Parathyroid adenoma (tissue), 2 donors: ENCODE data around the gene TSHZ2.
A peak's percentile ranks its signal among the peaks of the same experiment; 100 is the strongest.

Experiments used
- H2AFZ ChIP-seq: fragments of 300-600 bp; sonication (generic); one replicate; pipeline ENCODE4 v1.7.0; 2017; ENCODE audit warnings: antibody characterized with exemption, mild to moderate bottlenecking
- H3K27ac ChIP-seq: fragments of 300-600 bp; sonication (generic); one replicate; pipeline ENCODE4 v1.7.0; 2017
- H3K27me3 ChIP-seq: fragments of 300-600 bp; sonication (generic); one replicate; pipeline ENCODE4 v1.7.0; 2017; ENCODE audit warnings: low read length; ENCODE audit not compliant: control insufficient read depth, insufficient read depth
- H3K36me3 ChIP-seq: fragments of 300-600 bp; sonication (generic); one replicate; pipeline ENCODE4 v1.7.0; 2017; ENCODE audit warnings: low read length; ENCODE audit not compliant: control insufficient read depth, insufficient read depth
- H3K4me1 ChIP-seq: fragments of 300-600 bp; sonication (generic); one replicate; pipeline ENCODE4 v1.7.0; 2017; ENCODE audit warnings: control low read depth
- H3K4me2 ChIP-seq: fragments of 300-600 bp; sonication (generic); one replicate; pipeline ENCODE4 v1.7.0; 2017; ENCODE audit warnings: low read length
- H3K4me3 ChIP-seq: fragments of 300-600 bp; sonication (generic); one replicate; pipeline ENCODE4 v1.7.0; 2017; ENCODE audit warnings: low read depth, low read length
- H3K79me2 ChIP-seq: fragments of 300-600 bp; sonication (generic); one replicate; pipeline ENCODE4 v1.7.0; 2017; ENCODE audit warnings: control low read depth
- H3K9ac ChIP-seq: fragments of 300-600 bp; sonication (generic); one replicate; pipeline ENCODE4 v1.7.0; 2017; ENCODE audit warnings: mild to moderate bottlenecking
- H3K9me3 ChIP-seq: fragments of 300-600 bp; sonication (generic); one replicate; pipeline ENCODE4 v1.7.0; 2017; ENCODE audit warnings: low read length; ENCODE audit not compliant: control insufficient read depth
- TF ChIP-seq, protein P1 (sequence below): fragments of 300-600 bp; sonication (generic); IDR thresholded peaks from one replicate; pipeline ENCODE4 v1.7.0; 2017; ENCODE audit warnings: antibody characterized with exemption, mild to moderate bottlenecking
- donor health status: primary hyperparathyroidism.

The TSHZ2 gene

DNA sequence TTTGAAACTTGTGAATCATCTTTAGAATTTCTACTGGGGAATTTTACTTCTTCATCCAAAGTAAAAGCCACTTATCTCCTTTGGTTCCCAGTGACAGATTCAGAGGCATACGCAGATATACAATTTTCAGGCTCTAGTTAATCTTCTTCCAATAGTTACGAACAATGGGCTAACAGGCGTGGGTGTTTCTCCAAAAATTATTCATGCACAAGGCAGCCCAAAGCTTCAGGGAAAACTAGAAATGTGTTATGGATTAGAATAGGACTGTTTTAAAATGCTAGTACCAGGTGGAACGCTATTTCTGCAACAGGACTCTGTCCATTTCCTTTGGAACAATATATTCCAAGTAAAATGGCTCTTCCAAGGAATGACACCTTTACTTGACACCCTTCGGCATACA lies 519.3 kb downstream of the TSHZ2 start:
- no peak overlapping the region for H3K9ac ChIP-seq
- H3K4me1 ChIP-seq, result no peaks in the 10 kb centered on the region
- H3K27ac ChIP-seq, result no peak overlapping the region
- H3K4me2 ChIP-seq, result no peak overlapping the region
- H2AFZ ChIP-seq, result no peak overlapping the region
- TF ChIP-seq, protein P1, sequence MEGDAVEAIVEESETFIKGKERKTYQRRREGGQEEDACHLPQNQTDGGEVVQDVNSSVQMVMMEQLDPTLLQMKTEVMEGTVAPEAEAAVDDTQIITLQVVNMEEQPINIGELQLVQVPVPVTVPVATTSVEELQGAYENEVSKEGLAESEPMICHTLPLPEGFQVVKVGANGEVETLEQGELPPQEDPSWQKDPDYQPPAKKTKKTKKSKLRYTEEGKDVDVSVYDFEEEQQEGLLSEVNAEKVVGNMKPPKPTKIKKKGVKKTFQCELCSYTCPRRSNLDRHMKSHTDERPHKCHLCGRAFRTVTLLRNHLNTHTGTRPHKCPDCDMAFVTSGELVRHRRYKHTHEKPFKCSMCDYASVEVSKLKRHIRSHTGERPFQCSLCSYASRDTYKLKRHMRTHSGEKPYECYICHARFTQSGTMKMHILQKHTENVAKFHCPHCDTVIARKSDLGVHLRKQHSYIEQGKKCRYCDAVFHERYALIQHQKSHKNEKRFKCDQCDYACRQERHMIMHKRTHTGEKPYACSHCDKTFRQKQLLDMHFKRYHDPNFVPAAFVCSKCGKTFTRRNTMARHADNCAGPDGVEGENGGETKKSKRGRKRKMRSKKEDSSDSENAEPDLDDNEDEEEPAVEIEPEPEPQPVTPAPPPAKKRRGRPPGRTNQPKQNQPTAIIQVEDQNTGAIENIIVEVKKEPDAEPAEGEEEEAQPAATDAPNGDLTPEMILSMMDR, result no peak
- H3K79me2 ChIP-seq, result no peaks in the 10 kb centered on the region
- no peaks in the 10 kb centered on the region for H3K36me3 ChIP-seq
- H3K4me3 ChIP-seq, result no peak overlapping the region
- H3K27me3 ChIP-seq, result no peaks in the 10 kb centered on the region
- no peaks in the 10 kb centered on the region for H3K9me3 ChIP-seq

DNA sequence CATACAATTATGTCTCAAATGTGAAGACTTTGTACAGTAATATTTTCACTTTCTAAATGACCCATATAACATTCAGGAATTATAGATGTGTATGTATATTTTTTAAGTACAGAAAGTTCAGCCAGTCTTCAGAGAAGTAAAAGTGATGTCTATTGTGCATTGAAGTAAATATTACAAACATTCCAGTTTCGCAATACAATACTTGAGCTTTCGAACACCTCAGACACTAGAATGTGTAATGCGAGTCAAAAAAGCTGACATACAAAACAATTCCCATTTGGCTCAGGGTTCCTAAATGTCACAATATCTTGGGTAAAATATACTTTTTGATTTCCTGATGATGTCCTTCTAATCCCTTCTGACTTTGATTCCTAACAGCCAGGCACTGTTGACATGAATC lies 520.1 kb downstream of the TSHZ2 start:
- Histone ChIP-seq H3K36me3 (no peaks in the 10 kb centered on the region), H3K27ac (no peak overlapping the region), H3K9me3 (no peaks in the 10 kb centered on the region), H2AFZ (no peak overlapping the region), H3K4me3 (no peak overlapping the region), H3K4me1 (no peaks in the 10 kb centered on the region), H3K4me2 (no peak overlapping the region), H3K79me2 (no peaks in the 10 kb centered on the region), H3K27me3 (no peaks in the 10 kb centered on the region), H3K9ac (no peak overlapping the region)
- TF ChIP-seq, protein P1, result no peak

DNA sequence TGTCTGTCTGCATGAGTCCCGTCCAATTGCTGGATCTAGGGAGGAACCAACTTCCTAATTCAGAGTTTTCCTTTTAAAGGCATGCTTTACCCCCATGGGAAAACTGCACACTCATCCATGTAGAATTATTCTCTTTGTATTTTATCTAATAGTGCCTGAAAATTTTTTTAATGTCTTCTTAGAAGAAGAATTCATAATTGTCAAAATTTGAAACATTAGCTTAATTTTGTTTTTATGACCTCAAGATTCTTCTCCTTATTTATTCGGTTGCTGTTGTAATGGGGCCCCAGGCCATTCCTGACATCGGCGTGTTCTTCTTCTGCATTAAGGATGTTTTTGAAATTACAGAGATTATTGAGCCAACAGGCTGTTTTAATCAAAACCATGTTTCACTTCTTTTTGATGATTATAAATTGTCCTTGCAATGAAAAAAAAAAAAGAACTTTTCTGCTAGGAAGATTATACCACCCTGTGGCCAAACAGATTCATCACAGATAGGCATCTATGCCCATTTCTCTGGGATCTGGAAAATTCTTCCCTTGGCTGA lies 521.2 kb downstream of the TSHZ2 start:
- Histone ChIP-seq H3K4me2 (no peak overlapping the region), H3K4me1 (no peaks in the 10 kb centered on the region), H3K4me3 (no peak overlapping the region), H3K27ac (no peak overlapping the region), H3K79me2 (no peaks in the 10 kb centered on the region), H3K36me3 (no peaks in the 10 kb centered on the region), H3K27me3 (no peaks in the 10 kb centered on the region), H2AFZ (no peak overlapping the region), H3K9me3 (no peaks in the 10 kb centered on the region), H3K9ac (no peak overlapping the region)
- TF ChIP-seq, protein P1, result no peak

DNA sequence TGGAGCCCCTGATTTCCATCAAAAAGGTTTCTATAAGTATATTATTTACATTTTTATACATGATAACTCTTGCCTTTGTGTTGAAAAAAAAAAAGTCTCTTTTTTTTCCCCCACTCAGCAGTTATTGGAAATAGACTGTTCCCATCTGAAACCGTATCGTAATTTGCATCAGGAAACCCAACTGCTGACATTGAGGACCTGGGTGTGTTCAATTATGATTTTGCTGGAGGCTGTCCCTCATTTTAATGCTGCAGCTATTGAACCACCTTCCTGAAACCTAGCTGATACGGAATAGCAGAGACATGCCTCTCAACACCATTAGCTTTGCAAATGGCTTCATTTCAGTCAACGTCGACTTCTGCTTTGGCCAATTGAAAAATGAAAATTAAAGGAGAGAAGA lies 522.6 kb downstream of the TSHZ2 start:
- H3K9me3 ChIP-seq, result no peaks in the 10 kb centered on the region
- H3K4me2 ChIP-seq, result no peak overlapping the region
- H3K79me2 ChIP-seq, result no peaks in the 10 kb centered on the region
- no peak overlapping the region for H2AFZ ChIP-seq
- H3K36me3 ChIP-seq, result no peaks in the 10 kb centered on the region
- no peaks in the 10 kb centered on the region for H3K27me3 ChIP-seq
- no peaks in the 10 kb centered on the region for H3K4me1 ChIP-seq
- no peak overlapping the region for H3K27ac ChIP-seq
- no peak overlapping the region for H3K4me3 ChIP-seq
- no peak overlapping the region for H3K9ac ChIP-seq
- TF ChIP-seq, protein P1, result no peak

DNA sequence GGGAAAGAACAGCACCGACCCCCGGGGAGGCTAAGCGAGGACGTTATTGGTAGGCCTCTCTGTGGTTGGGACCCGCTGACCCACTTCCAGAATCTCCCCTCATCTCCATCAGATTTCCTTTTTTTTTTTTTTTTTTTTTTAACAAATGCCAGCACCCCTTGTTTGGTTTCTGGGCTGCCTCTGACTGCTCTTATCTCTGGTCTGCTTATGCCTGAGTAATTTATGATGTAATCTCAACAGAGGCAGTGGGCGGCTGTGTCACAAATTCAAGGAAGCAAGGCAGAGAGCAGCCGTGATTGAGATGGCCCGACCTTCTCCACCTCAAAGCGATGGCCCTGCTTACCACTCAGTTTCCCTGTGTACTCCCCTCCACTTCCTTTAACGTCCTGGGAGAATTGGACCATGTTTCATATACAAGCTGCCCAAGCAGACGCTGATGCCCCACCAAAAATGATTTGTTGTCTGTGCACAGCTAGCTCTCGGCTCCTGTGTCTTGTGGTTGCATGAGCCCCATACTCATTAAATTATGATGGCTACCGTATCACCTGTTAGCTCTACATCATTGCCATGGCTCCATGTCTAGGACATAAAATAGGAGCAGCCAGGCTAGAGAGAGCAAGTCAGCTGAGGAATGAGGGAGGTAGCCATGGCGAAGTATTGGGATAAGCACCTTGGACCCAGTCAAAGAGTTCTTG lies 523.4 kb downstream of the TSHZ2 start:
- Histone ChIP-seq H3K4me2 (no peak overlapping the region), H3K79me2 (no peaks in the 10 kb centered on the region), H3K36me3 (no peaks in the 10 kb centered on the region), H3K4me1 (no peaks in the 10 kb centered on the region), H2AFZ (peak overlapping the region; percentile 20), H3K9ac (no peak overlapping the region), H3K27ac (no peak overlapping the region), H3K27me3 (no peaks in the 10 kb centered on the region), H3K4me3 (no peak overlapping the region), H3K9me3 (no peaks in the 10 kb centered on the region)
- TF ChIP-seq, protein P1, result no peak
